VCaP (cell line): ENCODE results near the gene MAP7D3.

Source experiments
- H3K27ac ChIP-seq: fragments of 450-650 bp; 2 replicates; pipeline ENCODE4 v1.5.1; 2017
- TF ChIP-seq, protein P1 (sequence below): fragments of 450-650 bp; conservative IDR thresholded peaks from 2 replicates; pipeline ENCODE4 v1.5.1; 2017; ENCODE audit warnings: mild to moderate bottlenecking, moderate library complexity

Gene MAP7D3

DNA sequence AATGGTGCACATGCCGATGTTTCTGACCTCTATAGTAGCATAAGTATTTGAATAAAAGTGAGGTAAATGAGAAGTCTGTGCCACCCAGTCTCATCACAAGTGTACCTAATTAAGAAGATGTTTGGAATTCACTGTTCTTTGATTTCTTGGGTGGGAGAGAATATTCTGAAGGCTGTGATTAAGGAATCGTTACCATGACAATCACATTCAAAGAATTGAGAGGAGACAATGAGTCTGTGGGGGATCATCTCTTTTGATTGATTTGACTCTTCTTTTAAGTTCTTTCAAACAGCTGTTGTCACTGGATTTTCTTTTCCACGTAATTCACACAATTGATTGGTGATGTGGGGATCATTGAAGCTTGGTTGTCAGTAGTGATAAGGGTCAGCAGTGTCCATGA is 85.8 kb downstream of the MAP7D3 start:
- H3K27ac ChIP-seq = no peak overlapping the region

DNA sequence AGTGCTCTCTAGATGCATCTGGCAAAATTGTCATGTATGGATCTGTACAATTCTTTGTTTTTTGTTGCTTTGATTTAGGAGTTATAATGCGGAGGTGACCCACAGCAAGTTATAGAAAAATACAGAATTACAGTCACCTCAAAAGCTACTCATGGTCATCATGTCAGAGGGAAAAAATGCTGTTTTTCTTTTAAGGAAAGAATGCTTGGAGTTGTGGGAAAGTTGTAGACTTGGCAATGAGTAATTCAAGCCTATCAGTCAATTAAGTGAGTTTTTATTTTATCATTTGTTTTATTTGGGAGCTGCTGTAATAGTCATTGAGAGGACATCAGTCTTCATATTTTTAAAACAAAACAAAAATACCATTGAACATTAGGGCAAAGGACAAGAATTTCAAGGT is 87.5 kb downstream of the MAP7D3 start:
- TF ChIP-seq, protein P1, sequence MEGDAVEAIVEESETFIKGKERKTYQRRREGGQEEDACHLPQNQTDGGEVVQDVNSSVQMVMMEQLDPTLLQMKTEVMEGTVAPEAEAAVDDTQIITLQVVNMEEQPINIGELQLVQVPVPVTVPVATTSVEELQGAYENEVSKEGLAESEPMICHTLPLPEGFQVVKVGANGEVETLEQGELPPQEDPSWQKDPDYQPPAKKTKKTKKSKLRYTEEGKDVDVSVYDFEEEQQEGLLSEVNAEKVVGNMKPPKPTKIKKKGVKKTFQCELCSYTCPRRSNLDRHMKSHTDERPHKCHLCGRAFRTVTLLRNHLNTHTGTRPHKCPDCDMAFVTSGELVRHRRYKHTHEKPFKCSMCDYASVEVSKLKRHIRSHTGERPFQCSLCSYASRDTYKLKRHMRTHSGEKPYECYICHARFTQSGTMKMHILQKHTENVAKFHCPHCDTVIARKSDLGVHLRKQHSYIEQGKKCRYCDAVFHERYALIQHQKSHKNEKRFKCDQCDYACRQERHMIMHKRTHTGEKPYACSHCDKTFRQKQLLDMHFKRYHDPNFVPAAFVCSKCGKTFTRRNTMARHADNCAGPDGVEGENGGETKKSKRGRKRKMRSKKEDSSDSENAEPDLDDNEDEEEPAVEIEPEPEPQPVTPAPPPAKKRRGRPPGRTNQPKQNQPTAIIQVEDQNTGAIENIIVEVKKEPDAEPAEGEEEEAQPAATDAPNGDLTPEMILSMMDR = no peak
- H3K27ac ChIP-seq = no peak overlapping the region

More for the DNA sequence above, 85.8 kb downstream of the MAP7D3 start:
- TF ChIP-seq, protein P1 = no peak
